Activated T-cell treated with anti-CD3 and anti-CD28 coated beads, Interleukin-2, amount 50 U/mL, for 72 hours (primary cell): Measurements from ENCODE around the gene NINJ1. TPM values are rescaled to one million over a fixed set of nuclear protein-coding genes. Genes with fewer than 3 reads are reported as not detected.
A peak's percentile ranks its signal among the peaks of the same experiment; 100 is the strongest.

ENCODE experiments used
- ATAC-seq, 2 donors: fragments of 150-1000 bp; cut with Tn5 transposase; replicated peaks in 1 of 2; 2 replicates each; pipeline ENCODE4 v1.10.0; 2021; ENCODE audit warnings: moderate library complexity in 2 of 2, mild to moderate bottlenecking in 1 of 2
- DNase-seq, 2 donors: peaks; one replicate each; pipeline ENCODE4 v3.0.0; 2021 to 2022; ENCODE audit warnings: mixed read lengths in 1 of 2
- H3K27ac Mint-ChIP-seq: one replicate; pipeline ENCODE4 v1.8.0; 2022; ENCODE audit warnings: mild to moderate bottlenecking, moderate library complexity, mixed read lengths
- H3K27me3 Mint-ChIP-seq: one replicate; pipeline ENCODE4 v1.8.0; 2022; ENCODE audit warnings: low read depth, mixed read lengths
- H3K36me3 Mint-ChIP-seq, 2 donors: one replicate each; pipeline ENCODE4 v1.8.0; 2022; ENCODE audit warnings: mixed read lengths in 2 of 2, mild to moderate bottlenecking in 1 of 2; ENCODE audit not compliant: insufficient read depth in 2 of 2
- H3K4me1 Mint-ChIP-seq: one replicate; pipeline ENCODE4 v1.8.0; 2022; ENCODE audit warnings: low read depth, mixed read lengths
- H3K4me3 Mint-ChIP-seq, 2 donors: one replicate each; pipeline ENCODE4 v1.8.0; 2022; ENCODE audit warnings: mild to moderate bottlenecking in 2 of 2, mixed read lengths in 2 of 2, moderate library complexity in 2 of 2
- H3K9me3 Mint-ChIP-seq, 2 donors: one replicate each; pipeline ENCODE4 v1.8.0; 2022; ENCODE audit warnings: mixed read lengths in 2 of 2
- total RNA-seq, 2 donors: library from RNA; stranded (reverse); gene quantifications; one replicate each; pipeline ENCODE4 v1.2.3, GENCODE V29; 2022

Gene NINJ1
- total RNA-seq, 2 donors from 2014 or later: 121 to 124 TPM

DNA sequence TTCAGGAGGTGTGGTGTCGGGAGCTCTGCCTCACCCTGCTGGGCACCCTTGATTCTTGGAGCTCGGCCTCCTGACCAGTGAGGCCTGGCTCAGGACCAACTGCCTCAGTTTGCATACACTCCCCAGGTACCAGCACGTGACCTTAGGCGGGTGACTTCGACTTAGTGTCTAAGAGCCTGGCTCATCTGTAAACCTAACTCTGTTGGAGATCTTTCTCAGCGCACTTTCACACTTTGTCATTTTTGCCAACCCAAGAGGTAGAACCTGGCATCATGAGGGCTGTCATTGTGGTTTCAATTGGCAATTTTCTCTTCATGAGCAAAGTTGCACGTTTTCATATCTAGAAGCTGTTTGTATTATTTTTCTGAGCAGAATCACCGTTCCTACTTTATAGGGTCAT is 36.5 kb upstream of the NINJ1 start:
- ATAC-seq: peak; percentile 81 to 82
- no peak for DNase-seq
- no peak overlapping the region for H3K27ac Mint-ChIP-seq

DNA sequence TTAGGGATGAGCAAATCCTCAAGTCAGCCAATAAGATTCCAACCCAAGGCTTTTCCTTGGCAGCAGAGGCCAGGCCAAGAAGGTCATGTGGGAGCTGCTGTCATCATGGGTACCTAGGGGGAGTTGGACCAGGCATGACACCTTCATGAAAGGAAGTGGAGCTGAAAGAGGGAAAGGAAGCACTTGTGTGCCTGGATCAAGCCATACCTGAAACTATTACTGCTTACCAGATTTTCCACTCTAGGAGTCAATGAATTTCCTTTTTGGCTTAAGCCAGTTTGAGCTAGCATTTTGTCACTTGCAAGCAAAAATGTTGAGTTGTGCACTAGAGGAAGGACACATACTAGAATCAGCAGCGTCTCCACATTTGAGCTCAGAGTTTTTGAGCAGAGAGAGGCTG is 35.4 kb upstream of the NINJ1 start:
- Mint-ChIP-seq H3K4me1 (peaks cover 8% of the 10 kb centered on the region), H3K36me3 (no peaks in the 10 kb centered on the region), H3K9me3 (no peaks in the 10 kb centered on the region)

More for the DNA sequence above, 36.5 kb upstream of the NINJ1 start:
- Mint-ChIP-seq H3K9me3 (no peaks in the 10 kb centered on the region), H3K4me1 (peaks cover 8% of the 10 kb centered on the region), H3K36me3 (no peaks in the 10 kb centered on the region), H3K4me3 (no peak overlapping the region), H3K27me3 (no peaks in the 10 kb centered on the region)

DNA sequence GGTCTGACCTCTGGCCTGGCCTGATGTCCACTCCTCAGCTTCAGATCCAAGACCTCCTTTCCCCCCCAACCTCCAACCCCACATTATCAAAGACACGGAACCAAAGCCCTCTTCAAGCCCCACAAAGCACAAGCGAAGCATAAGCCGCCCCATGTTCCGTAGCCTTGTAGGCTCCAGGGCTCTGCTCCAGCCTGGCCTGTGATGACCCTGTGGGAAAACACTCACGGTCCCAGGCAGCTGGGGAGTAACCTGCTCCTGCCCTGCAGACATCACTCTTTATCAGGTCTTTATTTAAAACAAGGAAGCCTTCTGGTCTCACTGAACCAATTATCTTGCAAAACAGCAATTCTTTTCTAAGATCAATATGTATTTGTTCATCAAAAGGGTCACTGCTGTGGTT is 34.5 kb upstream of the NINJ1 start:
- no peaks in the 10 kb centered on the region for H3K9me3 Mint-ChIP-seq
- DNase-seq (no peak), ATAC-seq (no peak)
- H3K27ac Mint-ChIP-seq: no peak overlapping the region
- peaks cover 8% of the 10 kb centered on the region for H3K4me1 Mint-ChIP-seq
- H3K4me3 Mint-ChIP-seq: no peak overlapping the region
- no peaks in the 10 kb centered on the region for H3K36me3 Mint-ChIP-seq
- no peaks in the 10 kb centered on the region for H3K27me3 Mint-ChIP-seq

More for the DNA sequence above, 35.4 kb upstream of the NINJ1 start:
- Mint-ChIP-seq H3K27me3 (no peaks in the 10 kb centered on the region), H3K27ac (no peak overlapping the region), H3K4me3 (no peak overlapping the region)
- ATAC-seq (no peak), DNase-seq (no peak)

DNA sequence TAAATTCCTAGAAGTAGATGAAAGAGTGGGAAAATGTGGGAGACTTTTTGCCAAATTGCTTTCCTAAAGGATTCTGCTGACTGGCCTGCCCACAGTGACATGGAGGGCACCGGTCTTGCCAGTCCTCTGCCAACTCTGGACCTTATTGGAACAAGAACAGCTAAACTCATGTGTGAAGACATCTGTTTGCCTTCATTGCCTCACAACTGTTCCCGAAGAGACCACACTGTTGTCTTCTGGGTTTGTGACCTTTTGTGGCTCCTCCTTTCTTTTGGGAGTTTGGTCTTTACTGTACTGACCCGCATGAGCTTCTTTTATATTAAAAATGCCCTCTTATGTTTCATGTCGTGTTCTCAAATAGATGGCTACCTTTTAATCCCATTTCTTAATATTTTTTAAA is 33.8 kb upstream of the NINJ1 start:
- Mint-ChIP-seq H3K9me3 (no peaks in the 10 kb centered on the region), H3K4me3 (no peak overlapping the region), H3K27ac (no peak overlapping the region), H3K36me3 (no peaks in the 10 kb centered on the region), H3K27me3 (no peaks in the 10 kb centered on the region), H3K4me1 (peaks cover 8% of the 10 kb centered on the region)
- DNase-seq: no peak
- ATAC-seq: no peak

DNA sequence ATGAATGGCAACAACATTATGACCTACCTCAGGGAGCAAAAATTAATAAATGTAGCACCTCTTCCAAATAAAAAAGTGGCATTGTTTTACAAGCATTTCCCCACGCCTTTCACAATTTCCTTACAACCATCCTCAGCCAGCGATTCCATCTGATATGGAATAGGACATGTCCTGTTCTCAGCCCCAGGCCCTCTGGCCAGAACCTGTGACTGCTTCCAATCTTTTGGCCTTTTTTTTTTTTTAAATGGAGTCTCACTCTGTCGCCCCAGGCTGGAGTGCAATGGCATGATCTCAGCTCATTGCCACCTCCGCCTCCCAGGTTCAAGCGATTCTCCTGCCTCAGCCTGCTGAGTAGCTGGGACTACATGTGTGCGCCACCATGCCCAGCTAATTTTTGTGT is 33.1 kb upstream of the NINJ1 start:
- ATAC-seq (no peak), DNase-seq (no peak)
- H3K36me3 Mint-ChIP-seq: no peaks in the 10 kb centered on the region
- peaks cover 8% of the 10 kb centered on the region for H3K4me1 Mint-ChIP-seq
- no peaks in the 10 kb centered on the region for H3K9me3 Mint-ChIP-seq
- H3K27ac Mint-ChIP-seq: no peak overlapping the region
- no peaks in the 10 kb centered on the region for H3K27me3 Mint-ChIP-seq
- no peak overlapping the region for H3K4me3 Mint-ChIP-seq

DNA sequence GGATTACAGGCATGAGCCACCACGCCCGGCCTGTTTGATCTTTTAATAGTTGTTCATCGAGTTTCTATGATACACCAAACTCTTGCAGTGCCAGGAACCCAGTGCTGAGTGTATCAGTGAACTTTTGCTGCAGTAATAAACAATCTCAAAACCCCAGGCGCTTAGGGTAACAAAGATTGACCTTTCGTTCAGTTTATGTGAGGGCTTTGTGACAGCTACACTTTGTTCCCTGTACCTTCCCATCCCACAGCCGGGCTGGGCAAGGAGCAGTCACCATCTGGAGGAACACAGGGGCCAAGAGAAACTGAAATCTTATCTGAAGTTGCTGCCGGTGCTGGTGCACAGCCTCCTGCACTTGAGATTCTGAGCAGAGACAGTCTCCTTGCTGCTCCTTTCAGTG is 32.6 kb upstream of the NINJ1 start:
- ATAC-seq: no peak
- Mint-ChIP-seq H3K4me1 (peaks cover 8% of the 10 kb centered on the region), H3K27ac (no peak overlapping the region)

DNA sequence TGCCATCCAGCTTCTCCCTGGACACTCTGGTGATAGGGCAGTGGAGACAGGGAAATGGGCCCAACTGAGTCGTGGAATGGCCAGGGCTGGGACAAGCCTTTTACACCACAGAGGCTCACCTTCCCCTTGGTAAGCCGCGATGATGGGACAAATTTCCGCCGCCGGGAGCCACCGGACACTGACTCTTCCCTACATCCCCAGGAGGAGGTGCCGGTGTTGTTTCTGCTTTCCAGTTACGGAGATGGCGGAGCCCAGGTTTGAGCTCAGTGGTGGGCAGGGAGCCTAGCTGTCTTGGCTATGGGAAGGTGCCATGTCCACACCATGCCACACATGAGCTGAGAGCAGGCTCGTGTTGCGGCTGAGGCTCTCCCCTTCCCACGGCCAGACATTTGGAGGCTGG is 30.0 kb upstream of the NINJ1 start:
- Mint-ChIP-seq H3K4me1 (peaks cover 15% of the 10 kb centered on the region), H3K27me3 (no peaks in the 10 kb centered on the region), H3K4me3 (no peak overlapping the region), H3K9me3 (no peaks in the 10 kb centered on the region), H3K27ac (no peak overlapping the region), H3K36me3 (no peaks in the 10 kb centered on the region)
- DNase-seq (no peak), ATAC-seq (no peak)

More for the DNA sequence above, 32.6 kb upstream of the NINJ1 start:
- Mint-ChIP-seq H3K9me3 (no peaks in the 10 kb centered on the region), H3K36me3 (no peaks in the 10 kb centered on the region), H3K27me3 (no peaks in the 10 kb centered on the region), H3K4me3 (no peak overlapping the region)
- DNase-seq: no peak

DNA sequence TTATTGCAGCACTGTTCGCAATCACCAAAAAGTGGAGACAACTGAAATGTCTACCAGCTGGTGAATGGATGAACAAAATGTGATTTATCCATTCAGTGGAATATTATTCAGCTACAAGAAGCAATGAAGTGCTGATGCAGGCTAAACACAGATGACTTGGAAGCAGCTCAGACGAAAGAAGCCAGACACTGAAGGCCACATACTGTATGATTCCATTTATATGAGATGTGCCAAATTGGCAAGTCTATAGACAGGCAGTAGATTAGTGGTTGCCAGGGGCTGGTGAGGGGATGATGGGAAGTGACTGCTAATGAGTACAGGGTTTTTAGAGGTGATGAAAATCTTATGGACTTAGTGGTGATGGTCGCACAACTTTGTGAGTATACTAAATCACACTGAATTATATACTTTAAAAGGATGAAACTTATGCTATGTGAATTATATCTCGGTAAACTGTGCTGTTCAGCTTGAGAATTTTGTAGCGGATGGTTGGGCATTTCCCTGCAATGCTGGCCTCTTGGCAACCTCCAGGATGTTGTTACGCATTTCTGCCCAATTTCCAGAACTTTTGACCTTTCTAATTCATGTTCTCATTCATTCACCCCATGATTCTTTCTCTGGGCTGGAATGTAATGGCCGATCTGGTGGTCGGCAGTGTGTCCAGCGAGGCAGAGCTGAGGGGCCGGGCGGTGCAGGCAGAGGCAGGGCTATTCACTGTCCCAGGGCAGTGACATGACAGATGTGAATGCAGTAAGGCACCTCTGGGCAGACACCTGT is 27.9 kb upstream of the NINJ1 start:
- H3K27ac Mint-ChIP-seq: no peak overlapping the region
- H3K27me3 Mint-ChIP-seq: no peaks in the 10 kb centered on the region
- H3K4me1 Mint-ChIP-seq: peaks cover 20% of the 10 kb centered on the region
- no peak overlapping the region for H3K4me3 Mint-ChIP-seq
- peaks cover 0 to under 1% of the 10 kb centered on the region in 2 donors for H3K9me3 Mint-ChIP-seq
- ATAC-seq (no peak), DNase-seq (no peak)
- H3K36me3 Mint-ChIP-seq: no peaks in the 10 kb centered on the region

DNA sequence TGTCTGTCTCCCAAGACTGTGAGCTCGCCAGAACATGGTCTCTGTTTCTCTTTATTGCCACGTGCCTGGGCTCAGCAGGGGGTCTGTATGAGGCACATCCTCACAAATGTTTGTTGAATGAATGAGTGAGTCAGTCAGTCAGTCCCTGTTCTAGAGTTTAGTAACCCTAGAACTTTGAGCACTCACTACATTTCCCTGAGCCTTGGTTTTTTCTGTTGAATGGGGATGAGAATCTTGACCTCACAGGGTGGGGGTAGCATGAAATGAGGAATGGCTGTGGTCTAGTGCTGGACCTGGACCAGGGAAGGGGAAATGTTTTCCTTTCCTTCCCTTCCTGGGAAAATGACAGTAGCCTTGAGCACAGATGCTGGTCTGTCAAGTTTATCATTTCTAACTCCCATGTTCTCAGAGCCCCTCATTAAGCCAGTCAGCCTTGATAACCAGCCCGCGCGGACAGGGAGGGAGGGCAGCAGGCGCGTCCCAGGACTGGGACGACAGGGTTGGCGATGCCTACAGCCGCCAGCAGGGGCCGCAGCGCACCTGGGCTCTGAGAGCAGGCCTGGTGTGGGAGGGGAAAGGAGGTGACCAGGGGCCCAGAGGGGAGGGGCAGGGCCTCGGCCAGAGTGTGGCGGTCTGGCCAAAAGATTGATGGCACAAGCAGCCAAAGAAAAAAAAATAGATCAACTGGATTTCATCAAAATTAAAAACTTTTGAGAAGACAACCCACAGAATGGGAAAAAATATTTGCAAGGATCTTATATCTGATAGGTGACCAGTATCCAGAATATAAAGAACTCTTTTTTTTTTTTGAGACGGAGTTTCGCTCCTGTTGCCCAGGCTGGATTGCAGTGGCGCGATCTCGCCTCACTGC is 25.8 kb upstream of the NINJ1 start:
- peaks cover 0 to 4% of the 10 kb centered on the region in 2 donors for H3K9me3 Mint-ChIP-seq
- no peak overlapping the region for H3K27ac Mint-ChIP-seq
- ATAC-seq (peak; percentile 50 to 57), DNase-seq (peak; percentile 81 to 86)
- H3K27me3 Mint-ChIP-seq: no peaks in the 10 kb centered on the region
- H3K36me3 Mint-ChIP-seq: peaks cover 0 to 3% of the 10 kb centered on the region in 2 donors
- H3K4me3 Mint-ChIP-seq: peak overlapping the region; percentile 12 to 29
- peaks cover 38% of the 10 kb centered on the region for H3K4me1 Mint-ChIP-seq

DNA sequence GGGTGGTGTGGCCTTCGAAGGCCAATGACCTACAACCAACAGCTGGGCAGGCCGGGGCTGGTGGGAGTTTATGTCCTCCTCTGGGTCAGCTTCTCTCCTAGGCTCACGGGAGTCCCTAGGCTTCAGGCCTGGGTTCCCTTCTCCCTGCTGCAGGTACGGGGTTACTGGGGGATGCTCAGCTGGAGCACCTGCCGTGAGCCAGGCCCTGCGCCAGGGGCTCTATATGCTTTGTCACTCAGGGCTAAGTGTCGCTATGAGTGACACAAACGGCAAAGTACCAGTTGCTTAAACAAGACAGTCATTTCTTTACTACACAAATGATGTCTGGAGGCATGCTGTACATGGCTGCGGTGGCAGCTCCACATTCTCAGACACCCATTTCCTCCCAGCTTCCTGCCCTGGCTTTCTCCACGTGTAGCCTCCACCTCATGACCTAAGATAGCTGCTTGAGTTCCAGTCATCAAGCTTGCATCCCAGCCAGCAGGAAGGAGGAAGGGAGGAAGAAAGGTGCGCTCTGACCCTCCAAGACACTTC is 22.5 kb upstream of the NINJ1 start:
- peaks cover 0 to 4% of the 10 kb centered on the region in 2 donors for H3K9me3 Mint-ChIP-seq
- no peak overlapping the region for H3K4me3 Mint-ChIP-seq
- H3K36me3 Mint-ChIP-seq: peaks cover 0 to 3% of the 10 kb centered on the region in 2 donors
- DNase-seq (peak; percentile 76 to 78), ATAC-seq (peak; percentile 91 to 93)
- H3K4me1 Mint-ChIP-seq: peaks cover 38% of the 10 kb centered on the region
- peak overlapping the region; percentile 48 for H3K27ac Mint-ChIP-seq
- H3K27me3 Mint-ChIP-seq: no peaks in the 10 kb centered on the region

DNA sequence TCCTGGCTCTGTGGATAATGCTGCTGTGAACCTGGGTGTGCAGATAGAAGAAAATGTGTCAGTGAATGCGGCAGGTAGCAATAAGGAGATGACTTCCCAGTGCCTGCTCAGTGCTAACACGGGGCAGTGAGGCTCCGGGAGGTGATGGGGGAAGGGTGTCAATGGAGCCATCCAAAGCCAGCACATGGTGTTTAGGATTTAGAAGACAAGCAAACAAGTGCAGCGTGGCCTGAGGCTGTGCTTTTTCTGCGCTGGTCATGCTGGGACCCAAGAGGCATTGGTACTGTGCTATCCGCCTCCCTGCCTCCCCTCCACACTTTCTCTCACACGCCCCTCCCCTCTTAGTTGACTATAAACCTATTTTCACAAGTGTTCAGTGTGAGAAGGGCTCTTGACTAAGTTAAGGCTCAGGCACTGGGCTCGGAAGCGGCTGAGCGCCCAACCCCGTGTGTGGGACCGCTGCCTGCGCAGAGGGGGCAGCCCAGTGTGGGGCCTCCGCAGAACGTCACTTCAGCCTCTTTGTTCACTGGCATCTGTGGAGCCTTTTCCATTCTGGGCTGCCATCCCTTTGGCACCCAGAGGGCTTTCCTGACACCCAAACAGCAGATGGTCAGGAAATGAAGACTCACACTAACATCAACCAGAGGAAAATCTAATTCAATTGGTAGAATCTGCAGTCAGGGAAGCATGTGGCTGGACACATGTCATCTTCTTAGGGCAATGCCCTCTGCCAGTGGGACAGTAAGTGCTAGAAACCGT is 21.8 kb upstream of the NINJ1 start:
- Mint-ChIP-seq H3K9me3 (peaks cover 0 to 4% of the 10 kb centered on the region in 2 donors), H3K27me3 (no peaks in the 10 kb centered on the region), H3K36me3 (peaks cover 0 to 3% of the 10 kb centered on the region in 2 donors), H3K4me3 (peak overlapping the region in 1 of 2 donors; percentile 3), H3K27ac (no peak overlapping the region), H3K4me1 (peaks cover 38% of the 10 kb centered on the region)
- ATAC-seq (peak; percentile 43 to 49), DNase-seq (no peak)

DNA sequence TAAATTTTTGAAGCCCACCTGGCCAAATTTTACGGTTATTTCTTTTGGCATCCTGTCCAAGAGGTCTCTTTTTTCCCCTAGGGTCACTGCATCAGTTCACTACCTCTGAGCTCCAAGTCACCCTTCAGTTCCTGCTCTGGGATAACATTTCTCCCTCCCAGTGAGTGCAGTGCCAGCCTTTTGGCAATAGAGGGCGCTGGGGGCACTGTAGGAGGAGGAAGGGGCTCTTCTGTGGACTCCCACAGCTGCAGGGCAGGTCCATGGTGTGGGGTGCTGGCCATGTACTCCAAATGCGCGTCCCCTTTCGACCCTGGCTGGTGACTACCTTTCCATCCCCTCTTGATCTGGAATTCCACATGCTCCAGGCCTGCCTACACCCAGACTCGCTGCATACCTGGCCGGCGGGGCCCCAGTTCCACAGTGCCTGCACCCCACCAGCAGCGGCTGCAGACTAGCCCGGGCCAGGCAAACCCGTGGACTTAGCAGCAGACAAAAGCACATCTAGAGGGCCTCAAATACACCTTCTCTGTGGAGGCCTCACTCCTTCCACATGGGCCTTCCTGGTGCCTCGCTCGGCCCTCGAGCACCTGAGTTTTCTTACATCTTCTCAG is 20.3 kb upstream of the NINJ1 start:
- Mint-ChIP-seq H3K9me3 (peaks cover 0 to 4% of the 10 kb centered on the region in 2 donors), H3K36me3 (peaks cover 0 to 4% of the 10 kb centered on the region in 2 donors), H3K4me3 (no peak overlapping the region), H3K27me3 (no peaks in the 10 kb centered on the region), H3K27ac (no peak overlapping the region), H3K4me1 (peaks cover 39% of the 10 kb centered on the region)
- ATAC-seq (no peak), DNase-seq (peak; percentile 49 to 68)
